ENCODE data around the gene HNRNPAB. TPM values are rescaled to one million over a fixed set of nuclear protein-coding genes. Genes with fewer than 3 reads are reported as not detected.

The HNRNPAB gene
- total and polyA plus RNA-seq, 9 of the 15 experiments (the other 6 are each of a cell fraction or from before 2014, with no cell fraction given) = 34.6 to 425 (median 236) TPM

DNA sequence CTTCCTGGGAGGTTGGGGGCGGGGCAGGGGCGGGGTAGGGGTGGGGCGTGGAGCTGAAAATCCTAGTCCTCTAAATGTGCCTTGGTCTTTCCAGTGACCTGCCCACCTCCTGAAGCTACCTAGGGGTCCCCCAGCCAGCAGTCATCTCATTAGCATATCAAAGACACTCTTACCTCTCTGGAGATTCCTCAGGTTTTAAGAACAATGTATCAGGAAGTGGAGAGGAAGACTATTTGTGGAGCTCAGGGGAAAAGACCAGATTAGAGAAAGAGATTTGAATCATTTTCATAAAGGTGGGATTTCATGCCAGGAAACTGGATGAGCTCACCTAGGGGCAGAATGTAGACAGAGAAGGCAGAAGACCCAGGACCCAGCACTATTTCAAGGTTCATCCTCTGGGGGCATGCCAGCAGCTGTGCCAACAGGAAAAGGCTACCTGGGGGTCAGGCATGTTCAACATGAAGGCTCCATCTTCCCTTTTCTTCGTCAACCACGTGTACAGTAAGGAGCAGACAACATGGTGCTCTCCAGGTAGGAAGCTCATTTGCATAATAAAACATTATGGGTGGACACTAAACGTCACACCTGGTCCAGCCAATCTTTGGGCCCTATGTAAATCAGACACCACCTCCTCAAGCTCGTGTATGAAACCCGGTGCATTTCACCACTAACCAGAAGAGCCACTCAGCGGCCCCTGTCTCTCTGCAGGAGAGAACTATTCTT lies 24.0 kb upstream of the HNRNPAB start:
- Histone ChIP-seq H2AFZ (ENCODE audit: low read depth, low read length) (peak overlapping the region; percentile 84), H3K4me2 (ENCODE audit: insufficient read depth, low read length) (no peak overlapping the region; the same call in 1 of the 2 replicates), H3K4me1 (replicated peaks in 1 of 2; ENCODE audit: control insufficient read depth in 2 of 2, insufficient read depth in 2 of 2, low read length in 2 of 2) (peaks cover 13 to 15% of the 10 kb centered on the region in 2 experiments), H3K27ac (ENCODE audit: extremely low read depth, low read depth, low read length) (no peak overlapping the region), H3K4me3 (no peak overlapping the region), H4K20me1 (replicated peaks; ENCODE audit: control insufficient read depth, insufficient read depth, low read length) (no peaks in the 10 kb centered on the region), H3K79me2 (ENCODE audit: control insufficient read depth, insufficient read depth, low read length) (no peaks in the 10 kb centered on the region), H3K9ac (ENCODE audit: insufficient read depth in 1 of 2, low read depth in 2 of 2, low read length in 2 of 2) (no peak overlapping the region), H3K27me3 (ENCODE audit: control insufficient read depth in 2 of 2, insufficient read depth in 2 of 2, low read length in 2 of 2) (no peaks in the 10 kb centered on the region), H3K9me3 (replicated peaks; ENCODE audit: control insufficient read depth, insufficient read depth, low read depth, low read length) (0 out of 2 replicates have a peak, but pooled peaks cover 2% of the 10 kb centered on the region), H3K36me3 (ENCODE audit: control insufficient read depth, insufficient read depth, low read length) (no peaks in the 10 kb centered on the region), H3K9me1 (ENCODE audit: control insufficient read depth, insufficient read depth, low read length) (no peaks in the 10 kb centered on the region)
- ChIA-PET CTCF (ENCODE audit: low intra/inter-chr PET ratio) (no interaction called here), POLR2A (interaction anchor here (0.5 to 1.1 kb wide), 4 partner anchors 10 to 105 kb away, joined by 3 read pairs; partner anchors contain the start of gene HNRNPAB)
- BruUV-seq (replicated peaks) = no TSS peak
- 26% methylated on average over 9 of the region's 9 CpGs for WGBS (ENCODE audit: insufficient coverage, low coverage, missing lambda C conversion rate)
- DNase-seq (ENCODE audit: extremely low read depth in 1 of 4, low spot score in 3 of 4) = peak in 1 of 4 experiments; percentile 49
- ATAC-seq = peak; percentile 83
- intact Hi-C loops (cut with micrococcal nuclease) (no loop called here), in situ Hi-C loops (cut with MboI) (no loop called here)
- FAIRE-seq = no peak
- TF ChIP-seq, protein P1, sequence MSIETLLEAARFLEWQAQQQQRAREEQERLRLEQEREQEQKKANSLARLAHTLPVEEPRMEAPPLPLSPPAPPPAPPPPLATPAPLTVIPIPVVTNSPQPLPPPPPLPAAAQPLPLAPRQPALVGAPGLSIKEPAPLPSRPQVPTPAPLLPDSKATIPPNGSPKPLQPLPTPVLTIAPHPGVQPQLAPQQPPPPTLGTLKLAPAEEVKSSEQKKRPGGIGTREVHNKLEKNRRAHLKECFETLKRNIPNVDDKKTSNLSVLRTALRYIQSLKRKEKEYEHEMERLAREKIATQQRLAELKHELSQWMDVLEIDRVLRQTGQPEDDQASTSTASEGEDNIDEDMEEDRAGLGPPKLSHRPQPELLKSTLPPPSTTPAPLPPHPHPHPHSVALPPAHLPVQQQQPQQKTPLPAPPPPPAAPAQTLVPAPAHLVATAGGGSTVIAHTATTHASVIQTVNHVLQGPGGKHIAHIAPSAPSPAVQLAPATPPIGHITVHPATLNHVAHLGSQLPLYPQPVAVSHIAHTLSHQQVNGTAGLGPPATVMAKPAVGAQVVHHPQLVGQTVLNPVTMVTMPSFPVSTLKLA (conservative IDR thresholded peaks at IDR 0.05) = 0 out of 4 replicates have a peak, but pooled peaks of 1 of the 2 experiments have one; percentile 22
- no peak for TF ChIP-seq ZSCAN32 (CRISPR knock-in tag; IDR thresholded peaks at IDR 0.05)
- TF ChIP-seq, protein P2, sequence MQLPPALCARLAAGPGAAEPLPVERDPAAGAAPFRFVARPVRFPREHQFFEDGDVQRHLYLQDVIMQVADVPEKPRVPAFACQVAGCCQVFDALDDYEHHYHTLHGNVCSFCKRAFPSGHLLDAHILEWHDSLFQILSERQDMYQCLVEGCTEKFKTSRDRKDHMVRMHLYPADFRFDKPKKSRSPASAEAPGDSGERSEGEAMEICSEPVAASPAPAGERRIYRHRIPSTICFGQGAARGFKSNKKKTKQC (CRISPR knock-in tag; IDR thresholded peaks at IDR 0.05) = no peak

Data from K562 (cell line).